Natural killer cell (primary cell): ENCODE measurements around the gene NGB. TPM values are rescaled to one million over a fixed set of nuclear protein-coding genes. Genes with fewer than 3 reads are reported as not detected.

Experiments
- ATAC-seq, 3 donors: fragments of 150-1000 bp in 2 of 3; fragments of 200-7000 bp in 1 of 3; cut with Tn5 transposase; 1 replicate in 1 of 3; 2 replicates in 2 of 3; pipeline ENCODE4 v1.10.0; 2021; ENCODE audit warnings: mild to moderate bottlenecking in 2 of 3, moderate library complexity in 2 of 3
- DNase-seq, 2 donors: peaks; one replicate each; pipeline versions ENCODE4 v3.0.0 to v3.0.0-alpha.2; 2013 to 2021; ENCODE audit warnings: mixed read lengths in 1 of 2
- H3K27ac ChIP-seq: one replicate; pipeline ENCODE4 v1.5.1; 2013; ENCODE audit warnings: mild to moderate bottlenecking, low read length
- H3K27me3 ChIP-seq: one replicate; pipeline ENCODE4 v1.6.1; 2013; ENCODE audit warnings: low read length; ENCODE audit not compliant: control insufficient read depth, insufficient read depth
- H3K36me3 ChIP-seq: one replicate; pipeline ENCODE4 v1.6.1; 2013; ENCODE audit warnings: low read length; ENCODE audit not compliant: control insufficient read depth, insufficient read depth
- H3K4me1 ChIP-seq: one replicate; pipeline ENCODE4 v1.6.1; 2013; ENCODE audit warnings: low read length; ENCODE audit not compliant: control insufficient read depth, insufficient read depth
- H3K4me3 ChIP-seq: one replicate; pipeline ENCODE4 v1.5.1; 2013; ENCODE audit warnings: low read length
- H3K9me3 ChIP-seq: one replicate; pipeline ENCODE4 v1.6.1; 2013; ENCODE audit warnings: low read length; ENCODE audit not compliant: control insufficient read depth, insufficient read depth
- H3K27ac Mint-ChIP-seq, 2 donors: one replicate each; pipeline ENCODE4 v1.8.0; 2022; ENCODE audit warnings: mild to moderate bottlenecking in 2 of 2, mixed read lengths in 2 of 2, moderate library complexity in 1 of 2
- H3K27me3 Mint-ChIP-seq, 2 donors: one replicate each; pipeline ENCODE4 v1.8.0; 2022; ENCODE audit warnings: low read depth in 2 of 2, mixed read lengths in 2 of 2
- H3K36me3 Mint-ChIP-seq: one replicate; pipeline ENCODE4 v1.8.0; 2022; ENCODE audit warnings: mixed read lengths
- H3K4me1 Mint-ChIP-seq, 2 donors: one replicate each; pipeline ENCODE4 v1.8.0; 2022; ENCODE audit warnings: mixed read lengths in 2 of 2
- H3K4me3 Mint-ChIP-seq: one replicate; pipeline ENCODE4 v1.8.0; 2022; ENCODE audit warnings: mild to moderate bottlenecking, moderate library complexity, mixed read lengths
- H3K9me3 Mint-ChIP-seq, 2 donors: one replicate each; pipeline ENCODE4 v1.8.0; 2022; ENCODE audit warnings: mixed read lengths in 2 of 2
- CTCF ChIP-seq: fragments of 200-600 bp; IDR thresholded peaks from one replicate; pipeline ENCODE4 v1.8.0; 2022; ENCODE audit warnings: antibody characterized with exemption
- WGBS: methylation state at CpG from one replicate; pipeline ENCODE4 v1.1.7; 2013; ENCODE audit warnings: missing lambda C conversion rate; ENCODE audit not compliant: insufficient coverage; 5-methylcytosine and 5-hydroxymethylcytosine counted together
- intact Hi-C: fragments of 100-400 bp; cut with micrococcal nuclease; formaldehyde crosslinking; loops from one replicate; pipeline ENCODE4 v1.14.2; 2022
- total RNA-seq, 4 donors: library from RNA; stranded (reverse); fragments of 120-200 nt in 1 of 4; gene quantifications; one replicate each; pipeline versions ENCODE4 v1.2.3 to v1.2.4, GENCODE V29; 2013 to 2022

The NGB gene
- total RNA-seq, 3 donors from 2014 or later (not counting 1 experiment from before 2014, with no cell fraction given): not detected

- no peak for TF ChIP-seq CTCF
- H3K4me1 Mint-ChIP-seq: no peaks in the 10 kb centered on the region
- no peaks in the 10 kb centered on the region for H3K27me3 ChIP-seq
Measured at GRCh38 chr14:77276959-77277358, 6.0 kb upstream of the NGB start.

GRCh38 chr14:77276295-77276935, 5.4 kb upstream of the NGB start:
- Mint-ChIP-seq H3K4me3 (no peak overlapping the region), H3K9me3 (no peaks in the 10 kb centered on the region), H3K27ac (no peak overlapping the region), H3K4me1 (no peaks in the 10 kb centered on the region), H3K36me3 (no peaks in the 10 kb centered on the region), H3K27me3 (peaks cover 11 to 23% of the 10 kb centered on the region in 2 donors)
- H3K9me3 ChIP-seq: no peaks in the 10 kb centered on the region
- 95% methylated on average over 15 of the region's 15 CpGs for WGBS
- no peak overlapping the region for H3K4me3 ChIP-seq
- no peak for DNase-seq
- no peak overlapping the region for H3K27ac ChIP-seq
- H3K27me3 ChIP-seq: no peaks in the 10 kb centered on the region
- ATAC-seq: no peak
- TF ChIP-seq CTCF: no peak
- intact Hi-C loops: no loop called here
- H3K36me3 ChIP-seq: no peaks in the 10 kb centered on the region
- no peaks in the 10 kb centered on the region for H3K4me1 ChIP-seq

More at GRCh38 chr14:77276959-77277358, 6.0 kb upstream of the NGB start:
- WGBS: 96% methylated on average over 12 of the region's 12 CpGs
- no peaks in the 10 kb centered on the region for H3K9me3 ChIP-seq
- no peak for DNase-seq
- no peak overlapping the region for H3K27ac ChIP-seq
- Mint-ChIP-seq H3K4me3 (no peak overlapping the region), H3K36me3 (no peaks in the 10 kb centered on the region), H3K27ac (no peak overlapping the region), H3K27me3 (peaks cover 7 to 18% of the 10 kb centered on the region in 2 donors), H3K9me3 (no peaks in the 10 kb centered on the region)
- ATAC-seq: no peak
- H3K4me3 ChIP-seq: no peak overlapping the region
- no peaks in the 10 kb centered on the region for H3K36me3 ChIP-seq
- no peaks in the 10 kb centered on the region for H3K4me1 ChIP-seq
- intact Hi-C loops: no loop called here

- Histone ChIP-seq H3K27me3 (peaks cover 2% of the 10 kb centered on the region), H3K4me3 (no peak overlapping the region), H3K4me1 (no peaks in the 10 kb centered on the region), H3K9me3 (no peaks in the 10 kb centered on the region), H3K27ac (no peak overlapping the region), H3K36me3 (no peaks in the 10 kb centered on the region)
- Mint-ChIP-seq H3K4me3 (no peak overlapping the region), H3K9me3 (no peaks in the 10 kb centered on the region), H3K4me1 (no peaks in the 10 kb centered on the region), H3K27ac (no peak overlapping the region), H3K36me3 (no peaks in the 10 kb centered on the region), H3K27me3 (peaks cover 13 to 26% of the 10 kb centered on the region in 2 donors)
- no peak for DNase-seq
- WGBS: 70% methylated on average over 6 of the region's 8 CpGs
- ATAC-seq: no peak
- intact Hi-C loops: no loop called here
- no peak for TF ChIP-seq CTCF
Measured at GRCh38 chr14:77275601-77276017, 4.6 kb upstream of the NGB start.

GRCh38 chr14:77275041-77275580, 4.1 kb upstream of the NGB start:
- Histone ChIP-seq H3K4me1 (no peaks in the 10 kb centered on the region), H3K4me3 (no peak overlapping the region), H3K27me3 (peaks cover 2% of the 10 kb centered on the region), H3K36me3 (no peaks in the 10 kb centered on the region), H3K9me3 (no peaks in the 10 kb centered on the region), H3K27ac (no peak overlapping the region)
- Mint-ChIP-seq H3K36me3 (no peaks in the 10 kb centered on the region), H3K4me1 (no peaks in the 10 kb centered on the region), H3K9me3 (no peaks in the 10 kb centered on the region), H3K27ac (no peak overlapping the region), H3K4me3 (no peak overlapping the region), H3K27me3 (peaks cover 16 to 29% of the 10 kb centered on the region in 2 donors)
- 86% methylated on average over 5 of the region's 5 CpGs for WGBS
- DNase-seq (no peak), ATAC-seq (no peak)
- intact Hi-C loops: no loop called here
- no peak for TF ChIP-seq CTCF
